Pancreas (tissue), 10 donors: Measurements from ENCODE around the gene SLC24A4. TPM values are rescaled to one million over a fixed set of nuclear protein-coding genes. Genes with fewer than 3 reads are reported as not detected.
"Not testable (repeated sequence)": the region's sequence is repeated elsewhere in the genome, so short reads cannot be mapped to it uniquely, and the experiment has no call there.

Experiments
- ATAC-seq, 4 donors: fragments of 200-7000 bp; cut with Tn5 transposase; one replicate each; pipeline versions ENCODE4 v1.8.0 to v1.9.1; 2020; ENCODE audit warnings: mild to moderate bottlenecking in 4 of 4, moderate library complexity in 4 of 4
- DNase-seq, 6 donors: peaks; one replicate each; pipeline ENCODE4 v3.0.0-alpha.2; 2020
- FAIRE-seq: peaks from 2 replicates; lab custom pipeline; 2012; peaks lifted over from hg19 to GRCh38; lab: Jason Lieb, UNC
- H3K27ac ChIP-seq, 4 donors: fragments of 200-600 bp; sonication (generic); 1 replicate in 3 of 4; 2 replicates in 1 of 4; pipeline versions ENCODE4 v1.5.0 to v1.8.0; 2020
- H3K27me3 ChIP-seq, 4 donors: fragments of 200-600 bp; one replicate each; pipeline ENCODE4 v1.8.0; 2021
- H3K36me3 ChIP-seq, 3 donors: fragments of 200-600 bp; sonication (generic) in 1 of 3; one replicate each; pipeline versions ENCODE4 v1.5.0 to v1.8.0; 2020 to 2021
- H3K4me1 ChIP-seq, 3 donors: fragments of 200-600 bp; one replicate each; pipeline ENCODE4 v1.8.0; 2021
- H3K4me3 ChIP-seq, 4 donors: fragments of 200-600 bp; sonication (generic) in 2 of 4; one replicate each; pipeline versions ENCODE4 v1.5.0 to v1.8.0; 2020 to 2021
- H3K9me3 ChIP-seq, 4 donors: fragments of 200-600 bp; one replicate each; pipeline ENCODE4 v1.8.0; 2021
- WGBS, 2 donors: extraction: QIAGEN DNeasy Blood & Tissue Kit; methylation state at CpG; one replicate each; pipeline ENCODE4 v1.1.7; 2013; 5-methylcytosine and 5-hydroxymethylcytosine counted together
- intact Hi-C, 3 donors: fragments of 100-400 bp; cut with DNase I; formaldehyde crosslinking; loops; one replicate each; pipeline versions ENCODE4 v1.11.1 to v1.14.2; 2022
- polyA plus RNA-seq, 2 donors: library from polyadenylated mRNA; stranded (reverse); fragments of 200-250 nt; gene quantifications; one replicate each; pipeline ENCODE4 v1.2.3, GENCODE V29; 2013
- total RNA-seq, 6 donors: library from RNA; stranded (reverse); fragmentation: NEBNext Ultra II Directional in 4 of 6; extraction: Animal tissue kit (Norgen Biotek cat#: 25700) in 4 of 6; gene quantifications; one replicate each; pipeline versions ENCODE4 v1.2.1 to v1.2.4, GENCODE V29; 2021 to 2023
- TF ChIP-seq, protein P1 (sequence below), 4 donors: fragments of 200-600 bp; sonication (generic) in 3 of 4; IDR thresholded peaks; one replicate each; pipeline versions ENCODE4 v1.5.0 to v1.8.0; 2021; ENCODE audit warnings: antibody characterized with exemption in 4 of 4
- donor health status: healthy with polysubstance abuse.
- donor health status: DM: no; HTN: no; CAD: no; lungs with moderate emphysema.
- donor health status: DM: no; HTN: no; CAD: no.
- donor health status: control.
- donor health status: control.
- donor health status: Bipolar disorder and iron deficiency.
- donor health status: DM: yes; HTN: yes; CAD: no.
- donor health status: DM: no; HTN: no; CAD: no.
- donor health status: DM: no; HTN: no; CAD: no.
- donor health status: DM: yes; HTN: yes; CAD: no.

Gene SLC24A4
- total and polyA plus RNA-seq, 8 donors, result 0.04 to 0.14 (median 0.07) TPM

DNA sequence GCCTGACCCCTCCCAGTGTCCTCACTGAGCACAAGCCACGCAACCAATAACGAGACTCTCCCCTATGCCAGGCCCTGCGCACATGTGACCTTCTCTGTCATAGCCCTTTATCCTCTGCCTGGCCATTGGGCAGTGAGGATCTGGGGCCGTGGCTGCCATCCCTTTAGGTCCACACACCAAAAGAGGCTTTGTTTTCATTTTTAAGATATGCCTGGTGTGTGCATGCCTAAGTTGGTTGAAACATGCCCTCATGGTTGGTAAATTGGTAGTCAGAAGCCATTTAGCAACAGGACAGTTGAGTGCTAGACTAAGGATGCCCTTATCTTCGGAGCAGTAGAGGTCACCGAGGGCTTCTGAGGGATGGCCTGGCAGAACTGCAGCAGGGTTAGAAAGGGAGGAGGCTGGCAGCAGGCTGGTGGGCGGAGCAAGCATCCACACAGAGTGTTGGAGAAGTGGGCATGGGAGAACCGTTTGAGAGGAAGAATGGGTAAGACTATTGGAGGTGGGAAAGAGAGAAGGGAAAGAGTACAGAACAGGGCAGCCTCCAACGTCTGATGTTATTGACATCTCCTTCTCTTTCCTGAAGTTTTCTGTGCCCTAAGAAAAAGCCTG is 75.1 kb downstream of the SLC24A4 start:
- intact Hi-C loops, result no loop called here
- Histone ChIP-seq H3K36me3 (no peaks in the 10 kb centered on the region), H3K4me1 (no peaks in the 10 kb centered on the region), H3K4me3 (no peak overlapping the region), H3K27me3 (peaks cover 0 to 4% (median 0%) of the 10 kb centered on the region in 4 donors), H3K9me3 (no peaks in the 10 kb centered on the region), H3K27ac (no peak overlapping the region)
- DNase-seq, result no peak
- ATAC-seq, result no peak
- WGBS, 2 donors, result 56 to 63% methylated on average over 9 of the region's 9 CpGs
- TF ChIP-seq, protein P1, sequence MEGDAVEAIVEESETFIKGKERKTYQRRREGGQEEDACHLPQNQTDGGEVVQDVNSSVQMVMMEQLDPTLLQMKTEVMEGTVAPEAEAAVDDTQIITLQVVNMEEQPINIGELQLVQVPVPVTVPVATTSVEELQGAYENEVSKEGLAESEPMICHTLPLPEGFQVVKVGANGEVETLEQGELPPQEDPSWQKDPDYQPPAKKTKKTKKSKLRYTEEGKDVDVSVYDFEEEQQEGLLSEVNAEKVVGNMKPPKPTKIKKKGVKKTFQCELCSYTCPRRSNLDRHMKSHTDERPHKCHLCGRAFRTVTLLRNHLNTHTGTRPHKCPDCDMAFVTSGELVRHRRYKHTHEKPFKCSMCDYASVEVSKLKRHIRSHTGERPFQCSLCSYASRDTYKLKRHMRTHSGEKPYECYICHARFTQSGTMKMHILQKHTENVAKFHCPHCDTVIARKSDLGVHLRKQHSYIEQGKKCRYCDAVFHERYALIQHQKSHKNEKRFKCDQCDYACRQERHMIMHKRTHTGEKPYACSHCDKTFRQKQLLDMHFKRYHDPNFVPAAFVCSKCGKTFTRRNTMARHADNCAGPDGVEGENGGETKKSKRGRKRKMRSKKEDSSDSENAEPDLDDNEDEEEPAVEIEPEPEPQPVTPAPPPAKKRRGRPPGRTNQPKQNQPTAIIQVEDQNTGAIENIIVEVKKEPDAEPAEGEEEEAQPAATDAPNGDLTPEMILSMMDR (IDR thresholded peaks at IDR 0.05), result no peak
- FAIRE-seq, result no peak

DNA sequence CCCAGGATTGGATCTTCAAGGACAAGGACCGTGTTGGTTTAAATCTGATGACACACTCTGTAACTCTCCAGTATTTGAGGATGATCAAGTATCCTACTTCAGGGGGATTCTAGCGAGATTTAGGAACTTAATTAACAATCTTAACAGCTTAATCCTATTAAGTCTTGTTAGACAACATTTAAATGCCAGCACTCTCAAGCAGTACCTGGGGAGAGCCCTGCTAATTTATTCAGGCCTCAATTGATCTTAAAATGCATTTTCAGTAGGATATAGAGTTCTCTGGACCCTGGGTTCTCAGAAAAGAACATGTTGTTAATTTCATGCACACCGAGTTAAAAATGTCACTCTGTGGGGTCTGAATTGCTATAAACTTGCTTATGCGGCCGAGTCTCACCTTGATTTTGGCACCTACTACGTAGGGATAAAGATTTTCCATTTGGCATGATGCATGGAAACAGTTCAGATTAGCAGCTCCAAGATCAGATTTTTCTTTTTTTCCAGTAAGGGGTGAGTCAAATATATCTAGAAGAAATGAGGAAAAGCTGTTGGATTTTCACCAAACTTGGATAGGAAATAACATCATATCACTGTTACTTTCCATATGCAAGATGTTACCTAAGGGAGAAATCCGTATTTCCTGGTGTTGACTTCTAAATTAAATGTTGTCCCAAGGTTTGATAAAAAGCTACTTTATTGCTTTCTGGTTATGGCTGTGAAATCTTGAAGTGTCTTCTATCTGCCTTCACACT is 76.1 kb downstream of the SLC24A4 start:
- DNase-seq, result no peak
- peaks cover 0 to 4% (median 0%) of the 10 kb centered on the region in 4 donors for H3K27me3 ChIP-seq
- intact Hi-C loops, result no loop called here
- H3K4me3 ChIP-seq, result no peak overlapping the region
- no peaks in the 10 kb centered on the region for H3K9me3 ChIP-seq
- no peak for ATAC-seq
- no peak for FAIRE-seq
- no peaks in the 10 kb centered on the region for H3K36me3 ChIP-seq
- WGBS, 2 donors, result 42 to 49% methylated on average over 7 of the region's 7 CpGs
- no peak overlapping the region for H3K27ac ChIP-seq
- TF ChIP-seq, protein P1 (IDR thresholded peaks at IDR 0.05), result no peak
- H3K4me1 ChIP-seq, result no peaks in the 10 kb centered on the region

DNA sequence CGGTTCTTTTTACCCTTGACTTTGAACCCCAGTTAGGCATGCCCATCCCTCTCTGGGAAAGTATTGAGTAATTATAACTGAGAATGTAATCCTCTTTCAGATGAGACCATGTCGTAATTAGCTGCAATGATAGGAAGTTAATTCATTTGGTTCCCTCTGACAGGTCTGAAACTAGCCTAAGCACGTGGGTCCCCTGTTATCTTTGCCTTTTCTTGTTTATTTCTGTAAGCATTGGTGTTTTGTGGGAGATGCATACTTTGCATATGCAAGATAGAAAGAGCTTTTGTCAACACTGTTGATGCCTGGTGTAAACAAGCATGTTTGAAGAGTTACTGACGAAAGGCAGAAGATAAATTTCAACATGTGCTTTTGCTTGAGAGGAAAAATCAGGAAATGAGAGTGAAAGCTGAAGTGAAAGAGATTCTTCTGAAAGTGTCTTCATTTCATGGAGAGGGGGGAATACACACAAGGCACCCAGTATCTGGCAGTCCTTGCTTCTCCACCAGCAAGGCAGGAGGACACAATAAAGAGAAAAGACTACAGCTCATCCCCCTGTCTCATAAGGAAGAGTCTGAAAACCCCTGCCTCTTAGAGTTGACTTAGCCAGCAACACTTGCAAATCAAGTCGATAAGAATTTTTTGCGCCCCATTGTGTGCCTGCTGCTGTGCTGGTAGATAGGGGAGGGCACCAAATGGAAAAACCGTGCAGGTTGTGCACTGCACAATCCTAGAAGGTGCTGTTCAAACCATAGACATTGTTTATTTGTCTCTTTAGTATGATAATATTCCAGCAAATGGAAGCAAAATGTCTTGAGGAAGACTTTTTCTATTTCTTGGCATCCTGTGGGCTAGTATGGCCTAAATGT is 77.8 kb downstream of the SLC24A4 start:
- Histone ChIP-seq H3K36me3 (no peaks in the 10 kb centered on the region), H3K4me3 (no peak overlapping the region), H3K27ac (no peak overlapping the region), H3K9me3 (no peaks in the 10 kb centered on the region), H3K27me3 (peaks cover 0 to 4% (median 0%) of the 10 kb centered on the region in 4 donors), H3K4me1 (no peaks in the 10 kb centered on the region)
- intact Hi-C loops, result no loop called here
- WGBS, 2 donors, result 36 to 51% methylated on average over 7 of the region's 7 CpGs
- DNase-seq (no peak), ATAC-seq (peak in 2 of 4 donors; percentile 36 to 66), FAIRE-seq (no peak)
- TF ChIP-seq, protein P1 (IDR thresholded peaks at IDR 0.05), result no peak

DNA sequence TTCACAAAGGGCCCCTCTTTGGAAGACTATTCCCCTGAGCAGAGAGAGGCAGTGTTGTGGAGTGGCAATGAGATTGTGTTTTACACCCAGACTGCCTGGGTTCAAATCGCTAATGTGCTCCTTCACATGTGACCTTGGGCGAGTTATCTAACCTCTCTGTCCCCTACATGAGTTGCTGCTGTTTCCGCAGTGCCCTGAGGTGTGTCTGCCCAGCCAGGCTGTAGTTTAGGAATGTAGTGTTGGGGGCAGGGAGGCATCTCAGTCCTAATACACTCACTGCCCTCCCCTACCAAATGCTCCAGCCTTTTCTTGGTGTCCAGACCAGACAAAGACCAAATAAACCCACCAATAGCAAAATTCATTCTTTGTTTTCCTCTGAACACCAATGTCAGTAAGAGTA is 78.6 kb downstream of the SLC24A4 start:
- no peak overlapping the region for H3K4me3 ChIP-seq
- ATAC-seq (no peak), DNase-seq (no peak), FAIRE-seq (no peak)
- H3K27me3 ChIP-seq, result peaks cover 0 to 4% (median 0%) of the 10 kb centered on the region in 4 donors
- H3K36me3 ChIP-seq, result no peaks in the 10 kb centered on the region
- 36% methylated on average over 3 of the region's 3 CpGs for WGBS, 2 donors
- no peaks in the 10 kb centered on the region for H3K4me1 ChIP-seq
- H3K9me3 ChIP-seq, result no peaks in the 10 kb centered on the region
- TF ChIP-seq, protein P1 (IDR thresholded peaks at IDR 0.05), result no peak
- intact Hi-C loops, result no loop called here
- no peak overlapping the region for H3K27ac ChIP-seq

DNA sequence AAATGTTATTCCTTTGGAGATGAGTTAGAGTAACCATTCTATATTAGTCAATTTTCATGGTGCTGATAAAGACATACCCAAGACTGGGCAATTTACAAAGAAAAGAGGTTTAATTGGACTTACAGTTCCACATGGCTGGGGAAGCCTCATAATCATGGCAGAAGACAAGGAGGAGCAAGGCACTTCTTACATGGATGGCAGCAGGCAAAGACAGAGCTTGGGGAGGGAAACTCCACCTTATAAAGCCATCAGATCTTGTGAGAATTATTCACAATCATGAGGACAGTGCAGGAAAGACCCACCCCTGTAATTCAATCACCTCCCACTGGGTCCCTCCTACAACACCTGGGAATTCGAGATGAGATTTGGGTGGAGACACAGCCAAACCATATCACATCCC is 79.5 kb downstream of the SLC24A4 start:
- intact Hi-C loops, H3K4me3 ChIP-seq, H3K4me1 ChIP-seq, DNase-seq, H3K9me3 ChIP-seq, H3K27me3 ChIP-seq, H3K27ac ChIP-seq, H3K36me3 ChIP-seq, ATAC-seq, FAIRE-seq: not testable (repeated sequence)
- WGBS, 2 donors, result 63 to 75% methylated on average over 1 of the region's 1 CpG
